HG03135 (cell line): ENCODE data around the gene CGB8.
A peak's percentile ranks its signal among the peaks of the same experiment; 100 is the strongest.
"Not testable (repeated sequence)": the region's sequence is repeated elsewhere in the genome, so short reads cannot be mapped to it uniquely, and the experiment has no call there.

Experiments
- ATAC-seq: cut with Tn5 transposase; IDR thresholded peaks from one replicate; pipeline ENCODE4 v1.9.1; 2021; ENCODE audit warnings: mild to moderate bottlenecking, moderate library complexity; ENCODE audit not compliant: unreplicated experiment

The CGB8 gene

GRCh38 chr19:49049011-49049410, at the start of gene CGB8:
Gene CGB8 (minus strand): TSS chr19:49049111. CDS start chr19:49048739, 372 bp downstream.
- ATAC-seq = not testable (repeated sequence)

- ATAC-seq = no peak
Measured at GRCh38 chr19:49097453-49098288, 48.8 kb upstream of the CGB8 start.

GRCh38 chr19:49094505-49095482, 45.9 kb upstream of the CGB8 start:
- no peak for ATAC-seq

DNA sequence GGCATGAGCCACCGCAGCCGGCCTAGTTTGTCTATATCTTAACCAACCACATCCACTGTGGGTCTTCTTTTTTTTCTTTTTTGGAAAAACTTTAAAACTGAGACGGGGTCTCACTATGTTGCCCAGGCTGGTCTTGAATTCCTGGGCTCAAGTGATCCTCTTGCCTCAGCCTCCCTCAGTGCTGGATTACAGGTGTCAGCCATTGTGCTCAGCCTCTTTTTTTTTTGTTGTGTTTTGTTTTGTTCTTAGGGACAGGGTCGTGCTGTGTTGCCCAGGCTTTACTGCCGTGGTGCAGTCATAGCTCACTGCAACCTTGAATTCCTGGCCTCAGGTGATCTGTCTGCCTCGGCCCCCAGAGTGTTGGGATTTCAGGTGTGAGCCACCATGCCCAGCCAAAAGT, 43.8 kb upstream of the CGB8 start:
- no peak for ATAC-seq

GRCh38 chr19:49091391-49092038, 42.6 kb upstream of the CGB8 start:
- no peak for ATAC-seq

DNA sequence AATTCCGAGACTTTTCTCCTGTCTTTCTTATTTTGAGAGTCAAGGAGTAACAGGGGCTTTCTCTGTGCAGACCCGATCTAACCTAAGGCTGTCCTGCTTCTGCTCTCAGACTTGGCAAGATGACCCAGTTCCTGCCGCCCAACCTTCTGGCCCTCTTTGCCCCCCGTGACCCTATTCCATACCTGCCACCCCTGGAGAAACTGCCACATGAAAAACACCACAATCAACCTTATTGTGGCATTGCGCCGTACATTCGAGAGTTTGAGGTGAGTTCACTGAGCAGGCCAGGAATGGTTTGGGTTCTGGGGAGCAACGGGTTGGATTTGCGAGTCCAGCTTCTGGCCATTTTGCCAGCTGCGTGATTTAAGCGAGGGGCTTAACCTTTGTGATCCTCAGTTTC, 37.4 kb upstream of the CGB8 start:
- no peak for ATAC-seq

DNA sequence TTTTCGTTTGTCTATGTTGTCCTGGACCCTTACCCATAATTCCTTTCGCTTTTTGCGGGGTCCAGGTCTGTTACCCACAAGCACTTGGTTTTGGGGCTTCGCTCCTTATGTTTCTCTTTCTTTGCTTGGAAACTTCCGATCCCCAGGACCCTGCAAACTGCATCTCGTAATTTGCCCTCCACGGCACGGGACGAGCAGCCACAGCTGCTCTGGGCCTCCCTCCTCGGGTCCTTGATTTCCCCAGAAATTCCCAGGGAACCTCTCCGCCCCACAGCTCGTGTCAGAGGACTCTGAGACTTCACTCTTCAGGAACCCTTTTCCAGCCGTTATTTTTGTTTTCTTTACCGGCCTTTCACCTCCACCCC, 36.9 kb upstream of the CGB8 start:
- no peak for ATAC-seq

DNA sequence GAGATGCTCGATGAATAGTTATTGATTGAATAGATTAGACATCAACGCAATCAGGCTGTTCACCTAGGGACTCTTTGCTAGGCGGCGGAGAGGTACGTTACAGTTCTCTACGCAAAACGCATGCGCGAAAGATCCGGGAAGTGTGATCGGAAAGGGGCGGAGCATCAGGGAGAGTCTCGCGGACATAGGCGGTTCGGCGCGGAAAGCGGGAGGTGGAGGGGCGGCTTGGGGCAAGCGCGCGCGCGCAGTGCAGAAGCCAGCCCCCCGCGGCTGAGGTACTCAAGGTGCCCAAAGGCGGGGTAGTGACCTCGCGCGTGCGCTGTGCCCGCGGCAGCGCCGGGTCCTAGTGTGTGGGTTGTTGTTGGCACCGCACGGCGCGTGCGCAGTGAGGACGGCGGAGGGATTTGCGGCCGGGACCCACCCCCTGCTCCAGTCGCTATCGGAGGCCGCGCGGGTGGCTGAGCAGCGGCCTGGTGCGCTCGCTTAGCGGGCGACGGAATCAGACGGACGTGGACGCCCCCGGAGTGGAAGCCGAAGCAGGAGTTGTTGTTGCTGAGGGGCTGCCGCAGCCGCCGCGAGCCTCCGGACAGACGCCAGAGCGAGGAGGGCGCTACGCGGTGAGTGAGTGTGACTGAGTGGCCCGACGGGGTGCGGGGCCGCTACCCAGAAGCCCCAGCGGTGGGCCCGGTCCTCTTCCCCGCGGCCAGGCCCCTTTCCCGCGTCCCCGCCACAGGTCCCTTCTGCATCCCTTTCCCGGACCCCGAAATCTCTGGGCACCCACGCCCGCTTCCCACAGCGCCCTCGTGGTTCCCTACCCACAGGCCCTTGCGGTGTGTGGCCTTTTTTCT, 36.3 kb upstream of the CGB8 start, which contains the start of gene SNRNP70:
SNRNP70 (plus strand) TSS at position 432 of the 848 bp plus-strand sequence. CDS start 964 bp downstream, outside the sequence.
- peak; percentile 88 for ATAC-seq

DNA sequence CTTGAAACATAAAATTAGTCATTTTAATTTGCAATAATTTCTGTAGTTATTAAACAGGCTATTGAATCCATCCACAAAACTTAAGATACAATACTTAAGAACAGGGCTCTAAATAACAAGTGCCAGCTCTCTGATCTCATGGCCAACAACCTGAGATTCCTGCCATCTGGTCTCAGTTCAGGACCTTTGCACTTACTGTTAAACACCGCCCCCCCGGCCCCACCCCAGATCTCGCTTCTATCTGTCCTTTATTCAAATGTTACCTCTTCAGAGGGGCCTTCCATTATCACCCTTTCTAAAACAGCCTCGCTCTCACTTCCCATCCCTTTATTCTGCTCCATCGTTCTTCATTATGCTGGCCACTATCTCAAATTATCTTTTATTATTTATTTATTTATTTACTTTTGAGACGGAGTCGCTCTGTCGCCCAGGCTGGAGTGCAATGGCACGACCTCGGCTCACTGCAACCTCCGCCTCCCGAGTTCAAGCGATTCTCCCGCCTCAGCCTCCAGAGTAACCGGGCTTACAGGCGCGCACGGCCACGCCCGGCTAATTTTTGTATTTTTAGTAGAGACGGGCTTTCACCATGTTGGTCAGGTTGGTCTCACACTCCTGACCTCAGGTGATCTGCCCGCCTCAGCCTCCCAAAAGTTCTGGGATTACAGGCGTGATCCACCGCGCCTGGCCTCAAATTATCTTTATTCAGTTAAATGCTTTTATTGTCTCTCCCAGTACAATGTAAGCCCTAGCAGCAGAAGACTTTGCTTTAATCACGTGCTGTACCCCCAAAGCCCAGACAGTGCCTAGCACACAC, 35.5 kb upstream of the CGB8 start:
- no peak for ATAC-seq

DNA sequence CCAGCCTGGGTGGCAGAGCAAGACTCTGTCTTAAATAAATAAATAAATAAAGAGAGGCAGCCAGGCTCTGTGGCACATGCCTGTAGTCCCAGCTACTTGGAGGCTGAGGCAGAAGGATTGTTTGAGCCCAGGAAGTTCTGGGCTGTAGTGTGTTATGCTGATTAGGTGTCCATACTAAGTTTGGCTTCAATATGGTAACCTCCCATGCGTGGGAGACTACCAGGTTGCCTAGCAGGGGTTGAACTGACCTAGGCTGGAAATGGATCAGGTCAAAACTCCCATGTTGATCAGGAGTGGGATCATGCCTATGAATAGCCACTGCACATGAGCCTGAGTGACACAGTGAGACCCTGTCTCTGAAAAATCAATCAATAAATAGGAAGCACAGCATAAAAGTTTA, 32.4 kb upstream of the CGB8 start:
- ATAC-seq = no peak

GRCh38 chr19:49080392-49080791, 31.5 kb upstream of the CGB8 start:
- ATAC-seq = no peak

GRCh38 chr19:49074869-49075268, 26.0 kb upstream of the CGB8 start:
- not testable (repeated sequence) for ATAC-seq

DNA sequence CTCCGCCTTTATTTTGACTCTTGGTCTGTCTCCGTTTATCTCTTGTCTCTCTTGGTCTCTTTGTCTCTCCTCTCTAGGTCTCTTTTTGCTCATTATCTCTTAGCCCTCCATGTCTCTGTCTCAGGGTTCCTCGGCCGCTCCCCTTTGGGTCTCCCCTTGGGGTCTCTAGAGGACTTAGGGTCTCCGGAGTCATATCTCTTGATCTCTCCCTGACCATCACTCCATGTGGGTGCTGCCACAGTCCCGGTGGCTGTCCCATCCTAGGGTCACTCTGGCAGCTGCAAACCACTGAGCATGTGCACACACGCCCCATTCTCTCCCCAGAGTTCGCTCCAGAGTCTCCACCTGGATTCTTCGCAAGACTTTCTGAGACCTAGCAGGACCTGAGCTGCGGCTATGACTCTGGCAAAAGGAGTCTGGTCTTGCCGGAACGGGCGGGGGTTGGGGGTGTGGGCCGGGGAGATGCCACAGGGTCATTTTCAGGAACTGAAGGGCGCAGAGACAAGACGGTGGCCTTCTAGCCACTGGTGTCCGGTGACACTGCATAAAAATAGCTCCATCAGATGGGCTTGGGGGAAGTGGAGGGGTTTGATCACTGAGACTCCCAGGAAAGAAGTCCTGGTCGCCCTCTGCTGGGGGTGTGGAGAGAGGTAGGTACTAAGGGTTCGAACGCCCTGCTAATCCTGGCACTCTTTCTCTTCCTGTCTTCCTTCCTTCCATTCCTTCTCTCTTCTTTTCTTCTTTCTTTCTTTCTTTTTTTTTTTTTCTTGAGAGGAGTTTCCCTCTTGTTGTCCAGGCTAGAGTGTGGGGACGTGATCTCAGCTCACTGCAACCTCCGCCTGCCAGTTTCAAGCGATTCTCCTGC, 24.8 kb upstream of the CGB8 start:
- ATAC-seq = no peak

DNA sequence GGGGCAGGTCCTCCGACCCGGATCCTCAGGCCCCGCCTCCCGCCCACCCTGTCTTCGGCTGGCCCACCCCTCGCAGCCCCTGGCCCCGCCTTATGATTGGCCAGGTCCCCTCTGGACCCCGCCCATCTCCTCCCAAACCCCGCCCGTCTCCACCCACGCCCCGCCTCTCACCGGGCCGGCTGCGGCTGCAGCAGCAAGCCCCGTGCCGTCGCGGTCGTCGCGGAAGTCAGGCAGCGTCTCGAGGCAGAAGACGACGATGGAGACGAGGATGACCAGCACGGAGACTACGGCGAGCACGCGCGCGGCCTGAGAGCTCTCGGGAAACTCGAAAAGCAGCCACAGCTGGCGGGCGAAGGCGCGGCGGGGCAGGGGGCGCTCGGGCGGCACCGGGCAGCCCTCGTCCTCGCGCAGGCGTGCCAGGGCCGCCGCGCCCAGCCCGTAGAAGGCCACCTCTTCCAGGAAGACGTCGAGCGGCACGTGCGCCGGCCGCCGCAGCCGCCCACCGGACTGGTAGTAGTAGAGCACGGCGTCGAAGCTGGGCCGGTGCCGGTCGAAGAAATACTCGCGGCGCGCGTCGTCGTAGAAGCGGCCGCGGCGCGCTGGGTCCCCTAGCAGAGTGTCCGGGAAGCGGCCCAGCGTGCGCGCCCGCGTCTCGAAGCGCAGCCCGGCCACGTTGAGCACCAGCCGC, 23.1 kb upstream of the CGB8 start:
- ATAC-seq = no peak

DNA sequence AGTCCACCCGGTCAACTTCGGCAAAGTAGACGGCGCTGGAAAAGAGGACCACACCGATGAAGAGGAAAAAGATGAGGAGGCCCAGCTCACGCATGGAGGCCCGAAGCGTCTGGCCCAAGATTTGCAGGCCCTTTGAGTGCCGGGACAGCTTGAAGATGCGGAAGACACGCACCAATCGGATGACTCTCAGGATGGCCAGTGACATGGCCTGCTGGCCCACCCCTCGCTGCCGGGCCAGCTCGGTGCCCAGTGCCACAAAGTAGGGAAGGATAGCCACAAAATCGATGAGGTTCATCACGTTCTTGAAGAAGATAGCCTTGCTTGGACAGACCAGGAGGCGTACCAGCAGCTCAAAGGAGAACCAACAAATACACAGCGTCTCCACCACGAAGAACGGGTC, 21.5 kb upstream of the CGB8 start:
- ATAC-seq = no peak

GRCh38 chr19:49069026-49069425, 20.1 kb upstream of the CGB8 start:
- ATAC-seq = no peak

DNA sequence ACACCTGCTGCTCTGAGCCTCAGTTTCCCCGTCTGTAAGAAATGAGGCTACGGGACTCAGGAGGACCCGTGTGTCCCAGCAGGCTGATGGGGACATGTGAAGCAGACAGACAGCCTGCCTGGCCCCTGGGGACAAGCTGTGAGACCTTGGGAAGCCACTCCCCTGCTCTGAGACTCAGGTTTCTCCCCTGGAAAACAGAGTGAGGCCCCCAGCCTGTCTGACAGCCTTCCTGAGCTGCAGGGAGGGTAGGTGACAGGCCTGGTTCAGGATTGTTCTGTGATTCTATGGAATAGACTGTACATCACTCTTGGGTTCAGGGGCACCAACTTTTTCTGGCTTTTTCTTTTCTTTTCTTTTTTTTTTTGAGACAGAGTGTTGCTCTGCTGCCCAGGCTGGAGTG, 18.6 kb upstream of the CGB8 start:
- no peak for ATAC-seq
